Activated naive CD4-positive, alpha-beta T cell treated with anti-CD3 and anti-CD28 coated beads for 36 hours (primary cell): Measurements from ENCODE around the gene SLFN12. TPM values are rescaled to one million over a fixed set of nuclear protein-coding genes. Genes with fewer than 3 reads are reported as not detected.
"Not testable (repeated sequence)": the region's sequence is repeated elsewhere in the genome, so short reads cannot be mapped to it uniquely, and the experiment has no call there.

Experiments used
- CTCF ChIA-PET: fragments of 350-600 bp; sonication (Branson Sonifier 250); formaldehyde crosslinking; loops from one replicate; lab custom pipeline; 2021; ENCODE audit warnings: antibody characterized with exemption; lab: Charles Lee
- DNase-seq: peaks from one replicate; pipeline ENCODE4 v3.0.0-alpha.2; 2020
- H3K27ac Mint-ChIP-seq: one replicate; pipeline ENCODE4 v1.8.0; 2021; ENCODE audit warnings: mild to moderate bottlenecking, mixed read lengths
- H3K27me3 Mint-ChIP-seq: one replicate; pipeline ENCODE4 v1.8.0; 2021; ENCODE audit warnings: low read depth, mixed read lengths
- H3K36me3 Mint-ChIP-seq: one replicate; pipeline ENCODE4 v1.8.0; 2021; ENCODE audit warnings: low read depth, mixed read lengths
- H3K4me1 Mint-ChIP-seq: one replicate; pipeline ENCODE4 v1.8.0; 2021; ENCODE audit warnings: low read depth, mixed read lengths
- H3K4me3 Mint-ChIP-seq: one replicate; pipeline ENCODE4 v1.8.0; 2021; ENCODE audit warnings: mild to moderate bottlenecking, moderate library complexity, mixed read lengths
- H3K9me3 Mint-ChIP-seq: one replicate; pipeline ENCODE4 v1.8.0; 2021; ENCODE audit warnings: mixed read lengths
- intact Hi-C: fragments of 100-400 bp; cut with micrococcal nuclease; formaldehyde crosslinking; loops from one replicate; pipeline ENCODE4 v1.15.1; 2023
- total RNA-seq, 2 experiments: library from RNA; stranded (reverse); gene quantifications; one replicate each; pipeline ENCODE4 v1.2.3, GENCODE V29; 2021

Gene SLFN12
- total RNA-seq, 2 experiments from 2014 or later: 5.3 to 5.6 TPM

- H3K27ac Mint-ChIP-seq: peak within 1 kb of the TSS; percentile 13
- H3K36me3 Mint-ChIP-seq: no peaks in the 10 kb centered on the region
- peaks cover 12% of the 10 kb centered on the region for H3K4me1 Mint-ChIP-seq
- CTCF ChIA-PET: interaction anchor here (0.8 to 2.0 kb wide), 3 partner anchors 39 to 136 kb away, joined by 3 to 9 read pairs (median 3); no protein-coding TSS in a partner anchor
- peak; percentile 98 for DNase-seq
- H3K27me3 Mint-ChIP-seq: no peaks in the 10 kb centered on the region
- intact Hi-C loops: loop anchor here (1.0 to 5.0 kb wide), 7 partner anchors 15 to 359 kb away; partner anchors contain the start of gene TAF15
- no peaks in the 10 kb centered on the region for H3K9me3 Mint-ChIP-seq
- peak within 1 kb of the TSS; percentile 52 for H3K4me3 Mint-ChIP-seq
Measured at GRCh38 chr17:35448214-35448898, 16.1 kb upstream of the SLFN12 start, which contains the start of gene SLFN13. Gene SLFN13, minus strand, starts transcription at chr17:35448766. Its CDS starts 3,086 bp downstream, at chr17:35445680.

- no peak overlapping the region for H3K27ac Mint-ChIP-seq
- no peaks in the 10 kb centered on the region for H3K27me3 Mint-ChIP-seq
- CTCF ChIA-PET: interaction anchor here (0.6 to 2.0 kb wide), 2 partner anchors 92 to 135 kb away, joined by 3 to 9 read pairs; no protein-coding TSS in a partner anchor
- peak overlapping the region; percentile 52 for H3K4me3 Mint-ChIP-seq
- intact Hi-C loops: loop anchor here (5.0 kb wide), 1 partner anchor 360 kb away; the partner anchor contains the start of gene TAF15
- peaks cover 12% of the 10 kb centered on the region for H3K4me1 Mint-ChIP-seq
- DNase-seq: no peak
- no peaks in the 10 kb centered on the region for H3K36me3 Mint-ChIP-seq
- no peaks in the 10 kb centered on the region for H3K9me3 Mint-ChIP-seq
Measured at GRCh38 chr17:35447499-35447898, 15.2 kb upstream of the SLFN12 start.

DNA sequence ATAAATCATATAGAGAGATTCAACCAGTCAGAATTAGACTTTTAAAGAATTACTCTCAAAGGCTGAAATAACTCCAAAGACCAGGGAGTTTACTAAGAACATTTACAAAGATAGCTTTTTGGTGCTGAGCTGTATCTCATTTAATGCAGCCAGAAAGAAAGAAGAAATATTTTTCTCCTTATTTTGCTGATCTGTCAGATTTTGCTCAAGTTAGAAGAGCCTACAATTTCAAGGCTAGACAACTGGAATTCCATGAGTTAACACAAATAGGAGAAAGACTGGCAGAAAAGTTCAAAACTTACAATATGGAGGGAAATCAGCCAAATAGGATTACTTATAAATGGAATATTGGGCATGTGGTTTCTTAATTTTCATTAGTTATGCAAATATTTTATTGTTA, 6.1 kb upstream of the SLFN12 start:
- CTCF ChIA-PET: no interaction called here
- no peaks in the 10 kb centered on the region for H3K27me3 Mint-ChIP-seq
- intact Hi-C loops: no loop called here
- no peak for DNase-seq
- no peak overlapping the region for H3K27ac Mint-ChIP-seq
- peaks cover 8% of the 10 kb centered on the region for H3K4me1 Mint-ChIP-seq
- no peaks in the 10 kb centered on the region for H3K9me3 Mint-ChIP-seq
- no peaks in the 10 kb centered on the region for H3K36me3 Mint-ChIP-seq
- no peak overlapping the region for H3K4me3 Mint-ChIP-seq

DNA sequence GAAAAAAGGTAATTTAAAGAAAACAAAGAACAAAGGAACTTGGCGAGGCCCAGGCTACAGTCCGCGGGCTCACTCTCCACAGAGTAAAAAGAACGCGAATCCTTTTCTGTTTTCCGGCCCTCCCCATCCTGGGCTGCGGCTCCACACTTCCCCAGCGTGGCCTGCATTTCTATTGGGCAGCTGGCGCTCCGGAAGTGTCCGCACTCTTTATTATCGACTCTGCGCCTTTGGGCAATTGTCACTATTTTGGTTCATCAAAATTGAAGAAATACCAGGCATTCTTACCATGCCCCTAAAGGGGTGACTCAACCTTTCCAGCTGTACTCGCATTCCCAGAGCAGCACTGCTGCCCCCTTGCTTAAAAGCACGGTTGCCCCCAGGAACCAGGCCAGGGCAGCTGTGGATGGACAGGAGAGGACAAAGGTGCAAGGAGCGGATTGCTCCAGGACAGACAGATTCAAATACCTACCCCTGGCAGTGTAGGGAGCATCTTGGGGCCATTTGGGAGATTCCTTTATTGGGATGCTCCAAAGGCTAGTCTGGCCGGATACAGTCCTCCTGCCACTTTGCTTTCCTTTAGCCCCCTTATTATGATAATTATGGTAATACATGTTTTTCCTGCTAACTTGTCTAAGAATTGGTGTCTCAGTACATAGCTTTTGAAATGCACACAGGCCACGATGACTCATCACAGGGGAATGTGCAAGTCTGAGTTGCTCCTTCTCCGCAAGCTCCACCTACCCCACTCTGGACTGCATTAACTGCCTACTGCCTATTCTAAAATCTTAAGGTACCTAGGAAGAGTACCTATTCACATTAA, 985 bp upstream of the SLFN12 start:
- no peaks in the 10 kb centered on the region for H3K9me3 Mint-ChIP-seq
- intact Hi-C loops: loop anchor here (1.0 to 2.0 kb wide), 4 partner anchors 15 to 120 kb away; partner anchors contain the start of gene SLFN13
- peak overlapping the region; percentile 88 for H3K27ac Mint-ChIP-seq
- H3K36me3 Mint-ChIP-seq: no peaks in the 10 kb centered on the region
- peak overlapping the region; percentile 87 for H3K4me3 Mint-ChIP-seq
- CTCF ChIA-PET: interaction anchor here (0.5 to 1.4 kb wide), 4 partner anchors 10 to 193 kb away, joined by 4 to 5 read pairs (median 4); no protein-coding TSS in a partner anchor
- peak; percentile 88 for DNase-seq
- peaks cover 35% of the 10 kb centered on the region for H3K4me1 Mint-ChIP-seq
- no peaks in the 10 kb centered on the region for H3K27me3 Mint-ChIP-seq

DNA sequence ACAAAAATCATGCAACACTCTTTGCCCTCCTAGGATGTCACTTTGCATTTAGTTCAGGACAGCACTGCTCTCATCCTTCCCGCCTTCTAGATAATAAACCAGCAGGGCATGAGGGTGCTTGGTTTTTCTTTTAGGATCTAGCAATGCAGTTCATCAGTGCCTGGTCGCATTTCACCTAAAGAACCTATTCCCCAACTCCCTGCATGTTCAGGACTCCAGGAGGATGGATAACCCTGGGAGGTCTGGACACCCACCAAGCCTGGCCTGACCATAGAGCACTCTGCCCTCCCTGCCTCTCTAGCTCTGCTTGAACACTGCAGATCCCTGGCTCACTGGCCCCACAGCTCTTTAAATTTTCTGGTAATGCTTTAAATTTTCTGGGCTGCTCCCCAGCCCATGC, 2.6 kb downstream of the SLFN12 start:
- CTCF ChIA-PET: interaction anchor here (0.9 to 1.1 kb wide), 2 partner anchors 11 to 117 kb away, joined by 3 read pairs; no protein-coding TSS in a partner anchor
- H3K9me3 Mint-ChIP-seq: no peaks in the 10 kb centered on the region
- H3K27me3 Mint-ChIP-seq: no peaks in the 10 kb centered on the region
- DNase-seq: no peak
- peaks cover 41% of the 10 kb centered on the region for H3K4me1 Mint-ChIP-seq
- no peak overlapping the region for H3K27ac Mint-ChIP-seq
- intact Hi-C loops: no loop called here
- no peak overlapping the region for H3K4me3 Mint-ChIP-seq
- no peaks in the 10 kb centered on the region for H3K36me3 Mint-ChIP-seq

DNA sequence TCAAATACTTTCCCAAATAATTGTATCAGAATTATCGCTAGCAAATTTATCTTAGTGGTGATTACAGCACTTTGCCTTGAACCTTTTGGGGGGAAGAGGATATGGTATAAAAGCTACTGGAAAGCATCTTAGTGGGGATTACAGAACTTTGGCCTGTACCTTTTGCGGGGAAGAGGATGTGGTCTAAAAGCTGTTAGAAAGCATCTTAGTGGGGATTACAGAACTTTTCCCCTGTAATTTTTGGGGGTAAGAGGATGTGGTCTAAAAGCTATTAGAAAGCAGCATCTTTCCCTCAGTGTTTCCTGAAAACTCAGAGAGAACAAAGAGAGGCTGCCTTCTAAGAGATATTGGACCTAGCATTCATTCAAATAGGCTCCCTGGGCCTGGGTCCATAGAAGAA, 4.1 kb downstream of the SLFN12 start:
- no peaks in the 10 kb centered on the region for H3K27me3 Mint-ChIP-seq
- H3K9me3 Mint-ChIP-seq: no peaks in the 10 kb centered on the region
- intact Hi-C loops: loop anchor here (1.0 kb wide), 1 partner anchor 114 kb away; no protein-coding TSS in a partner anchor
- no peak overlapping the region for H3K27ac Mint-ChIP-seq
- peaks cover 32% of the 10 kb centered on the region for H3K4me1 Mint-ChIP-seq
- CTCF ChIA-PET: no interaction called here
- H3K36me3 Mint-ChIP-seq: no peaks in the 10 kb centered on the region
- H3K4me3 Mint-ChIP-seq: no peak overlapping the region
- DNase-seq: no peak

GRCh38 chr17:35423761-35424160, 8.5 kb downstream of the SLFN12 start:
- DNase-seq: no peak
- intact Hi-C loops: no loop called here
- Mint-ChIP-seq H3K4me3 (no peak overlapping the region), H3K4me1 (peaks cover 11% of the 10 kb centered on the region), H3K9me3 (no peaks in the 10 kb centered on the region), H3K36me3 (no peaks in the 10 kb centered on the region), H3K27me3 (no peaks in the 10 kb centered on the region), H3K27ac (no peak overlapping the region)
- CTCF ChIA-PET: interaction anchor here (1.4 kb wide), 1 partner anchor 9 kb away, joined by 4 read pairs; no protein-coding TSS in a partner anchor

- not testable (repeated sequence) for H3K4me3 Mint-ChIP-seq, H3K36me3 Mint-ChIP-seq
Measured at GRCh38 chr17:35421069-35421468, 11.2 kb downstream of the SLFN12 start.

GRCh38 chr17:35416659-35417058, 15.6 kb downstream of the SLFN12 start:
- Mint-ChIP-seq H3K27me3 (no peaks in the 10 kb centered on the region), H3K27ac (no peak overlapping the region), H3K9me3 (peaks cover 10% of the 10 kb centered on the region), H3K4me3 (no peak overlapping the region), H3K36me3 (peaks cover 22% of the 10 kb centered on the region), H3K4me1 (peaks cover 2% of the 10 kb centered on the region)
- intact Hi-C loops: no loop called here
- no peak for DNase-seq
- CTCF ChIA-PET: no interaction called here

More at GRCh38 chr17:35421069-35421468, 11.2 kb downstream of the SLFN12 start:
- CTCF ChIA-PET, H3K27ac Mint-ChIP-seq, H3K27me3 Mint-ChIP-seq, intact Hi-C loops, DNase-seq, H3K9me3 Mint-ChIP-seq, H3K4me1 Mint-ChIP-seq: not testable (repeated sequence)

- intact Hi-C loops, H3K27ac Mint-ChIP-seq, H3K27me3 Mint-ChIP-seq, H3K4me1 Mint-ChIP-seq, DNase-seq, H3K4me3 Mint-ChIP-seq: not testable (repeated sequence)
- Mint-ChIP-seq H3K9me3 (peaks cover 10% of the 10 kb centered on the region), H3K36me3 (peaks cover 25% of the 10 kb centered on the region)
- CTCF ChIA-PET: interaction anchor here (1.0 kb wide), 1 partner anchor 53 kb away, joined by 3 read pairs; no protein-coding TSS in a partner anchor
Measured at GRCh38 chr17:35414707-35415106, 17.6 kb downstream of the SLFN12 start.

DNA sequence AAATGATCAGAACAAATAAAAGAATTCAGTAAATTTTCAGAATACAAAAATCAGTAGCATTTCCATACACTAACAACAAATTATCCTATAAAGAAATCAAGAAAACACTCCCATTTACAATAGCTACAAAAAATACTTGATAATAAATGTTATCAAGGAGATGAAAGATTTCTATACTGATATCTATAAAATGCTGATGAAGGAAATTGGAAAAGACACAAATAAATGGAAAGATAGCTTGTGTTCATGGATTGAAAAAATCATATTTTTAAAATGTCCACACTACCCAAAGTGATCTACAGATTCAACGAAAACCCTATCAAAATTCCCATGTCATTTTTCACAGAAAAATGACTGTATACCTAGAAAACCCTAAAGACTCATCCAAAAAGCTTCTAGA, 18.1 kb downstream of the SLFN12 start:
- CTCF ChIA-PET: interaction anchor here (1.0 kb wide), 1 partner anchor 52 kb away, joined by 3 read pairs; no protein-coding TSS in a partner anchor

DNA sequence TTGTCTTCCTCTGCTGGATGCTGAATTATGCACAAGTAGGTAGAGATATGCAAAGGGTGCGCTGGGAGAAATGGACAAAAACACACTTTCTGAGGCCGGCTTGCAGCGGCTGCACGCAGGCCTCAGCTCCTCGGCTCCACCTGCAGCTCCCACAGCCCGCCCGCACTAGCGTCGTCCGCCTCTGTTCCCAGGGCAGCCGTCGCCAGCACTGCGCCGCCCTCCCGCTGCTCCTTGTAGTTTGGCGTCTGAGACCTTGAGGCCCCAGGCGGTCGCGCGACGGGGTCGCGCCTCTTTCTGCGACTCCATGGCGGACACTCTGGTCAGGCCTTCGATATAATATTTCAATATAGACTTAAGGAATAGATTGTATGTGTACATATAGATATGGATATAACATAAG, 24.8 kb downstream of the SLFN12 start:
- Mint-ChIP-seq H3K36me3 (peaks cover 4% of the 10 kb centered on the region), H3K27ac (no peak overlapping the region), H3K27me3 (no peaks in the 10 kb centered on the region), H3K9me3 (no peaks in the 10 kb centered on the region), H3K4me1 (peaks cover 2% of the 10 kb centered on the region), H3K4me3 (no peak overlapping the region)
- intact Hi-C loops: no loop called here
- no peak for DNase-seq
- CTCF ChIA-PET: no interaction called here

More for the DNA sequence above, 18.1 kb downstream of the SLFN12 start:
- Mint-ChIP-seq H3K4me1 (peaks cover 2% of the 10 kb centered on the region), H3K36me3 (peaks cover 25% of the 10 kb centered on the region), H3K9me3 (peaks cover 10% of the 10 kb centered on the region), H3K27ac (no peak overlapping the region), H3K27me3 (no peaks in the 10 kb centered on the region), H3K4me3 (no peak overlapping the region)
- intact Hi-C loops: no loop called here
- no peak for DNase-seq
